Retina (tissue), 1 donor: ENCODE measurements around the gene ISY1.
"Not testable (repeated sequence)": the region's sequence is repeated elsewhere in the genome, so short reads cannot be mapped to it uniquely, and the experiment has no call there.

ENCODE experiments used
- DNase-seq: peaks from one replicate; pipeline ENCODE4 v3.0.0-alpha.2; 2016

Gene ISY1

DNA sequence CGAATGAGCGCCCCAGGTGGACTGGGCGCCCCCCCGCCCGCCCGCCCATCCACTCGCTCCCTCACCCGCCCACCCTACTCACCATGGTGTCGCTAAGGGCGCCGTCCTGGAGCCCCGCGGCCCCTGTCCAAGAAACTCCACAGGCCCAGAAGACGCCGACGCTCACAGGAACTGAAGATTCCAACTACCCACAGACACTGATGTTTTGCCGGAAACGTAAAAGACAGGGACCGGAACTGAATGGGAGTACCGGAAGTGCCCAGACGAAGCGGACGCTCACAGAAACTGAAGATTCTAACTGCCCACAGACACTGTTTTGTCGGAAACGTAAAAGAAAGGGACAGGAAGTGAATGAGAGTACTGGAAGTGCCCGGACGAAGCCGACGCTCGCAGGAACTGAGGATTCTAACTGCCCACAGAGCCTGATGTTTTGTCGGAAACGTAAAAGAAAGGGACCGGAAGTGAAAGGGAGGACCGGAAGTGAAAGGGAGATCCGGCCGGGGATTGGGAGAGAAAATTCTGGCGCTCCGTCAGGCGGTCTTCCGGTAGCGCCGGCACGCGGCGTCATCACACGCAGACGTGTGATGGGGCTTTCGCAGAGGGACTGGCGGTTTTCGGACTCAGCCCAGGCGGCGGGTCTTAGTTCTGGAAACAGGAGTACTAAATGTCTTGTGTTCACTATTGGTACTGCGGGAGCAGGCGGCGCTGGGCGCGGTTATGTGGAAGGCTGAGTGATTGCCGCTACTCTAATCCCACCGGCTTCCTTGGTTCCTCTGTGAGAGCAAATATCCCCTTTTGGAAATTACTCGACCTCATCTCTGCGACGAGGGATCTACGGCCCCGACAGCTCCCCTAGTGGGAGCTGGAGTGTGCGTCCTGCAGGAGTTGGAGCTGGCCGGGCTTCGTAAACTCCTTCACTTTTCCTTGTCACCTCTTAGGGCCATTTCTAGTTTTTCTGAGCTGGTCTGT is at the start of gene ISY1:
ISY1 (minus strand) TSS at position 173 of the 969 bp plus-strand sequence; CDS start at position 85, 88 bp downstream.
- DNase-seq, result peak; percentile 99

DNA sequence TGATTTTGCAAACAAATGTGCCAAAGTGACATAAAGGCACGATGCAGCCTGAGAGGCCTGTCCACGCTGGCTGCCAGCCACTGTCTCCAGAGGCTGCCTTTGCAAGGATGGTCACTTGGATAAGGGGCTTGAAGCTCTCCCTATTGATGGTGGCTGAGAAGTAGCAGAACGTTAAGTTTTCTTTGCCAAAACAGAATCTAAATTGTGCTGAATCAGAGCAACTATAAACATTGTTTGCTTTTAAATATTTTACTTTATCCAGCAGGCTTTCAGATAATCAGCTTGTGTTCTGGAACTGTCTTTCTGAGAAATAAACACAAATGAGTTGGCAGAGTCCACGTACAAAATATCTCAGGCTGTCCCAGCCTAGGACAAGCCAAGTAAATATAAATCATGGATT is 46.6 kb upstream of the ISY1 start:
- no peak for DNase-seq

DNA sequence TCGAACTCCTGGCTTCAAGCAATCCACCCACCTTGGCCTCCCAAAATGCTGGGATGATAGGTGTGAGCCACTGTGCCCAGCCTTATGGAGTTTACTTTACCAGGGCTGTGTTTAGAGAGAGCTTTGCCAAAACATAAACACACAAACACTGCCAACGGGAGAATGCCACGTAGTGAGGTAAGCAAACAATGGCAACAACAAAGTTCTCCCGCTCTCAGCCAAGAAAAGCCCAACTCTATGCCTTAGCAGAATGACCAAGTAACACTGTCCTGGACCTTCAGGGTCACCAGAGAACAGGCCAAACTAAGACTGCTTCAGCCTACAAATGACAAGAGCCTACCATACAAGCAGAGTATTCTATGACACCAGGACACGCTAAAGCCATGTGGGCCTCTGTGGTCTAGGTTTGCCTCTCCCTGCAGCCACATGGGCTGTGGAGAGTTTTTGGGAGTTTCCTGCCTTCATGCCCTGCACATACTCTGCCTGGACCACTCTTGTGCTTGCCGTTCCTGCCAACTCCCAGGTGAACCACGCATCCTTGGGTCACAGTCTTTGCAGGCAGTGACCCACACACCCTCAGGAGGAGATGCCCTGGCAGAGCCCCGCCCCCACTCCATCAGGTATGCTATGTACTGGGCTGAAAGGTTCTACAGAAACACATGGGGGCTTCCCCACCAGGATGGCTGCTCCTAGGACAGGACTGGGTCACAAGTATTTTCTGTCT is 44.4 kb upstream of the ISY1 start:
- no peak for DNase-seq

- DNase-seq, result no peak
Observed at GRCh38 chr3:129204473-129204872, 43.6 kb upstream of the ISY1 start.

DNA sequence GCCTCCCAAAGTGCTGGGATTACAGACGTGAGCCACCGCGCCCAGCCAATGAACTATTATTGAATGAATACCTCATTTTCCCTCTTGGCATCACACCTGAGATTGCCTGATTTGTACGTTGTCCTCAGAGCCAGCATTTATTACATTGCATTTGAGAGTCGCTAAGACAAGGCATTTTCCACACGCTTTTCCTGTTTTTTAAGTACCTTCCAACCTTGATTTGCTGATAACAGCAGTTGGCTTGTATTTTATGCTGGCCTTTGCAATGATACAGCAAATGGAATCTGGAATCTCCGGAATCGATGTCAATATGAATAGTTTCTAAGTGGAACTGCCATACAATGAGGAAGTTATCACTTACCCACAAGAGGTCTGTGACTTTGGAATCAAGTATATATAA is 38.5 kb upstream of the ISY1 start:
- no peak for DNase-seq

DNA sequence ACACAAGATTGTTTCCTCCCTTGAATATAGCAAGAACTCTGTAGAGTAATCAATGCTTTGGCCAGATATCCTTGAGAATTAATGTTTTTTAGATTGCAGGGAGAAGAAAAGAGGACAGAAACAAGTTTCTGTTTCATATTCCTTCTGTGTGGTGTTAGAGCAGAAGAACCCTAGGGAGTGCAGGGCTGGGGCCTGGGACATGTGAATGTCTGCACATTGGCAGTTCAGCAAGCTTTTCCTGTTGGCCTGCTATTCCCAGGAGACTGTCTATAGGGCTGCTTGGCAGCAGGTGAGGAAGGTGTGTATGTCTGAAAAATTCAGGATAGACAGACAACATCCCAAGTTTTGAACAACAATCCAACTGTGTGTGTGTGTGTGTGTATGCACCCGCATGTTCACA is 36.5 kb upstream of the ISY1 start:
- DNase-seq, result no peak

DNA sequence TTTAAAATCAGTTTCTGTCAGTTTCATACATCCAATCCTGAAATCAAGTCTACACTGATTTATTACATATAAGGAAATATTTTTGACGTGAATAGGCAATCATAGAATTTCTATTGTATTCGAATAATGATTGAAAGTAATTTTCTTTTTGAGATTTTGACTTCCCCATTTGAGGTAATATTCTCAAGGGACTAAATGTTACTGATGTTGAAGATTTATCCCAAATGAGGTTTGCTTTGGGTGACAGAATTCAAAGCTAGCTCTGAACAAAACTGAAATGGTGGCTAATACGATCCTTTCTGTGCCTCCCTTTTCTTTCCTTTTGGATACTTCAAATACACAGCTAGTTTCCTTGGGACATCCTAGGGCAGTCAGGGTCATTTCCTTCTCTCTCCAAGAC is 35.7 kb upstream of the ISY1 start:
- no peak for DNase-seq

- DNase-seq, result no peak
Observed at GRCh38 chr3:129195731-129196256, 34.9 kb upstream of the ISY1 start.

DNA sequence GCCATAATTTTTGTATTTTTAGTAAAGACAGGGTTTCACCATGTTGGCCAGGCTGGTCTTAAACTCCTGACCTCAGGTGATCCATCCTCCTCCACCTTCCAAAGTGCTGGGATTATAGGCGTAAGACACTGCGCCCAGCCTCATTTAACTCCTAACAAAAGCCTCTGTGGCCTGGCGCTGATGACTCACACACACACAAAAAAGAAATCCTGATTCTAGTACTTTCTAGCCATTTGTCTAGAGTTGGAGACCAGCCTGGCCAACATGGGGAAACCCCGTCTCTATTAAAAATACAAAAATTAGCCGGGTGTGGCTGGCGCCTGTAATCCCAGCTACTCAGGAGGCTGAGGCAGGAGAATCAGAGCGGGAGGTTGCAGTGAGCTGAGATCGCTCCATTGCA is 28.9 kb upstream of the ISY1 start:
- not testable (repeated sequence) for DNase-seq

DNA sequence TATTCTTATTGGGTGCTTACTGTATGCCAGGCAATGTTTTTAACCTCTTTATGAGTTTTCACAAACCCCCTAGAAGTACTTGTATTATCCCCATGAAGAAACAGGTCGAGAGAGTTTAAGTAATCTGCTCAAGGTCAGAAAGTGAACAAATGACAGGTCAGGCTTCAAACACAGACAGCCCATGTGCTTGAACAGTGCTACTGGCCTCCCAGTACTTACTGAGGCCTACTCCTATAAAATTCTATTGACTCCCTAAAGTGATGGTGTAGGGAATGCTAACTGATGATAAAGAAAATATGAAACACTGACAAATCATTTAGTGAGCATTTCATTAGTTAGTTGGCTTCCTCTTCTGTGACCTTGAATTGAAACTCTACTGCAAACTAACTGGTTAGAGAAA is 27.0 kb upstream of the ISY1 start:
- no peak for DNase-seq

DNA sequence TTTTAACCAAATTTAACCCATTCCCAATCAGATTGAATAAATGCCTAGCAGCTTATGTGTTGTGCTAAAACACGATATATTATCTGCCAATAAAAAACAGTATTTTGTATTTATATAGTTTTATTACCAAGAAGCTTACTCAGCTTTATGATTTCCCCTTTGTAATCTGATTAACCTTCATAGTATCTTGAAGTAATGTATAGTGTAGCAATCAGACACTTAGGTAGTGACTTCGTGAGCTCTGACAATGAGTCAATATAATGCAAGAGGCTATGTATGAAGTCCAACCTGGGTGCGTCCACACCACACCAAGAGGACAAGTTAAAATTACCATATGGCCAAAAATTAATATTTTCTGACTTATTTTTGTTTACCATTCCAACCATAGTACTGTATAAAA is 24.9 kb upstream of the ISY1 start:
- DNase-seq, result no peak

GRCh38 chr3:129184784-129185542 is 24.1 kb upstream of the ISY1 start:
- DNase-seq, result not testable (repeated sequence)

DNA sequence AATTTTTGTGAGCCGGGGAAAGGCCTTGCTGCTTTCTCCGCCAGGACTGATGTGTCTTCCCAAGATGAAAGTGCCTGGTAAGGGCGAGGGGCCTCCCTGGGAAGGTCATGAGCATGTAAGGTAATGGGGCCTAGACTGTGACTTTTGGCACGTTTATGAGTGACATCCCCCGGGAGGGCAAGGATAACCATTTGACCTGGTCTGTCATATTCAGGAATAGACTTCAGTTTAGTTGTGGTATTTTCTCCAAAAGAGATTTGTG is 23.5 kb upstream of the ISY1 start:
- DNase-seq, result no peak

DNA sequence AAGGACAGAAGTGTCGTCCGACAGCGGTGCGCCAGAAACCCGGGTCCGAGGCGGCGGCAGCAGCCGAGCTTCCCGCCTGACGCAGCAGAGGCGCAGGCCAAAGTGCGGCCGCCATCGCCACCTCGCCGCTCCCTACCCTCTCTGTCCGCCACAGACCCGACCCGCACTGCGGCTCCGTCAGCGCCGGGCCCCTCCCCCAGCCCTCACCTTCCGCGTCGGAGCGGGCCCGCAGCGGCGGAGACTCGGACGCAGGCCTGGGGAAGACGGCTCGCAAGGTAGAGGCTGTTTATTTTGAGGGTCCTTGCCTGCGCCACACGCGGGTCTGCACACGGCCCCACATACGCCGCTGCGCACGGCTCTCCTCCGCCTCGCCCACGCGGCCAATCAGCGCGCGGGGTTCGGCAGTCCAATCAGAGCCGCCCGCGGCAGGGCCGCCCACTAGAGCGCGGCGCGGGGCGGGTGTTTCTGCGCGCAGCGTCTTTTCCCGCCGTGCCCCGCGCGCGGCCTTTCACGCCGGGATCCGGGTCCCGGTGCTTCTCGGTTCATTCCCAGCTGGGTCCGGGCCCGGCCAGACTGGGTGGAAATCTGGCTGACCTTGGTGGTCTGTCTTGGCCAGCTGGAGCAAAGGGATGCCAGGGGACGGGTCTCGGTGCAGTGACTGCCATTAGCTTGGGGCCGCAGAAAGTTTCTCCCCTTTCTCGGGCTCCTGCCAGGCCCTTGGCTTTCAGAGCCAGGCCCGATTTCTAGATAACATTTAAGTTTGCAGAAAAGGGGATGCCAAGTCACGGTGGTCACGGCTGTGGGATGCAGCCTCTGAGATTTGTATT is 22.9 kb upstream of the ISY1 start, which contains the start of gene CNBP:
CNBP (minus strand) TSS at position 328 of the 827 bp plus-strand sequence. CDS start 12,139 bp downstream, outside the sequence.
- peak; percentile 99 for DNase-seq

GRCh38 chr3:129182390-129183185 is 21.7 kb upstream of the ISY1 start:
- no peak for DNase-seq

DNA sequence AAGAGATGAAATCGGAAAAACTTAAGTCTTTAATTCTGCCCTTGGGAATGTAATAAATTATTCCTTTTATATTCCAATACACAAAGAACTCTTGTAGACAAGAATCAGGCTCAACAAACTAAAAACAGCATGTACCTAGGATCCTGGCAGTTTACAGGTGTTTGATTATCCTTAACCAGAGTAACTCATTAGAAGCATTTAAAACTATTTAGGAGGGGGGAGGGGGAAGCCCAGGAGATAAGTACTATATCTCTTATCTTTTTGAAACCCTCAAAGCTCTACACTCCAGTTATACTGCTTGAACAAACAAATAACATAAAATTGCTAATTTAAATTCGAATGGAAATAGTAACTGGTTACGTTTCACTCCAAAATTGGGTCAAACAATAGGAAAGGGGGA is 21.0 kb upstream of the ISY1 start:
- DNase-seq, result no peak

DNA sequence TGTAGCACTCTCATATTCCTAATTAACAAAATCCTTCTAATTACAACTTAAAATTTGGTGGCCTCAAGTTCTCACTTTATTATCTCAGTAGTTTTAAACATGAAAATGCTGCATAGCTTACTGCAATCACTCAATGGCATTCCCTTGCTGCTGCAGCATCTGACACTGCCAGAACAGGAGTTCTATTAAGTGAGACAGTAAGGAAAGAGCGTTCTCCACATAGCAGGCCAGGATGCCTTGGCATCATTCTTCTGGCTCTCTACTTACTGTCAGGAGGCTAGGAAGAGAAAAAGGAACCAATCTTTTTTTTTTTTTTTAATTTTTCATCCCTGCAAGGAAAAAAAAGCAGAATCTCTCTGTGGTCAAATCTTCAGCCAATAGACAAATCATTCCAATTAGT is 19.6 kb upstream of the ISY1 start:
- DNase-seq, result no peak

DNA sequence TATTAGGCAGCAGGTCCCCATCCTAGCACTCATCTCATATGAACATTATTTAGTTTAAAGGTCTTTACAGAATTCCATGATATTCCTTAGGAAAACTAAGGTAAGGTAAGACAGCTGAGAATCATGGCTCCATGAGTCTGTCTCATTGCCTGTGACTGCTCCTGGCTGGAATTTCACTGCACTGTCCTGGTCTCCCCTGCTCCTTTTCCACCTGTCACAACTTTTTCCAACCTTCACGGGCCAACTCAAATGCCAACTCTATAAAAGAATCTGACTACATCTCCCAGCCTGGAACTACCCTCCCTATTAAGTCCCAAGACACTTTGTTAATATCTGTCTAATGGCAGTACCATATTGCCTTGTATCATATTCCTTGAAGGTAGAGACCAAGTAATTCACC is 15.2 kb upstream of the ISY1 start:
- no peak for DNase-seq

- no peak for DNase-seq
Observed at GRCh38 chr3:129173725-129174124, 12.9 kb upstream of the ISY1 start.

DNA sequence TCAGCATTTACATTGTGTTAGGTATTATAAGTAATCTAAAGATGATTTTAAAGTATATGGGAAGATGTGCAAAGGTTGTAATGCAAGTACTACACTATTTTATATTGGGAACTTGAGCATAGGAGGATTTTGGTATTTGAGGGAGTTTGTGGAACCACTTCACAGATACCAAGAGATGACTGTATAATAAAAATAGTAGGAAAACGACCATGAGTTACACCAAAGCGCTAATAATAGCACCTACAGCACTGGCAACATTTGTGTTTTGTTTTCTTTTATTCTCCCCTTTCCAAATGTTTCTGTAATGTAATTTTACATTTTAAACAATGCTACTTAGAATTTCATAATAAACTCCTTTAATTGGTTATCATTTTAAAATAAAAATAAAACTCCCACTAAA is 12.3 kb upstream of the ISY1 start:
- no peak for DNase-seq

DNA sequence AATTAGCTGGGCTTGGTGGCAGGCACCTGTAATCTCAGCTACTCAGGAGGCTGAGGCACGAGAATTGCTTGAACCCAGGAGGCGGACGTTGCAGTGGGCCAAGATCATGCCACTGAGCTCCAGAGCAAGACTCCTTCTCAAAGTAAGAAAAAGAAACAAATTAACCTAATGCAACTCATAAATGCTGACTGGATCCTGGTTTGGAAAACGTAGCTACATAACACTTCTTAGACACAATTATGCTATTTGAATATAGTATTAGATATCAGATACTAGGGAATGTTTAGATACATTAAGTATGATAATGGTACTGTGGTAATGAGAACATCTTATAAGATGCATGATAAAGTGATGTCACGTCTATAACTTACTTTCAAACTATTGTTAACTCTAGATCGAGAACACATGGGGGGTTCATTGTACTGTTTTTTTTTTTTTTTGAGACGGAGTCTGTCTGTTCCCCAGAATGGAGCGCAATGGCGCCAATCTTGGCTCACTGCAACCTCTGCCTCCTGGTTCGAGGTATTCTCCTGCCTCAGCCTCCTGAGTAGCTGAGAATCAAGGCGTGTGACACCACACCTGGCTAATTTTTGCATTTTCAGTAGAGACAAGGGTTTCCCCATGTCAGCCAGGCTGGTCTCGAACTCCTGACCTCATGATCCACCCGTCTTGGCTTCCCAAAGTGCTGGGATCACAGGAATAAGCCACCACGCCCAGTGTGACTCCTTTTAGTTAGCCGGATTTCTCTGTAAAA is 5.9 kb upstream of the ISY1 start:
- no peak for DNase-seq
